K562 (cell line): ENCODE results near the gene ZSCAN32. TPM values are rescaled to one million over a fixed set of nuclear protein-coding genes. Genes with fewer than 3 reads are reported as not detected.

Experiments used
- BCOR ChIP-seq: fragments of 450-650 bp; IDR thresholded peaks from 2 replicates; pipeline ENCODE4 v1.6.1; 2016
- BMI1 ChIP-seq: fragments of 150-350 bp; IDR thresholded peaks from 2 replicates; pipeline ENCODE4 v1.6.1; 2014; ENCODE audit warnings: low read length
- CBX5 ChIP-seq: IDR thresholded peaks from 2 replicates; pipeline ENCODE4 v1.6.1; 2014; ENCODE audit warnings: low read depth, borderline replicate concordance
- CEBPG ChIP-seq, 3 experiments: fragments of 200-800 bp in 1 of 3; sonication (Bioruptor generic) in 1 of 3; sonication (generic) in 1 of 3; formaldehyde crosslinking in 1 of 3; IDR thresholded peaks in 2 of 3; conservative IDR thresholded peaks in 1 of 3; 2 replicates each; pipeline versions ENCODE4 v1.6.1 to v1.8.0; 2016 to 2022; ENCODE audit warnings: missing compliant biosample characterization in 2 of 3, missing genetic modification characterization in 2 of 3, mild to moderate bottlenecking in 1 of 3, missing genetic modification reagents in 1 of 3
- DPF2 ChIP-seq: fragments of 450-650 bp; IDR thresholded peaks from 2 replicates; pipeline ENCODE4 v1.6.1; 2016
- ETV5 ChIP-seq: sonication (generic); formaldehyde crosslinking; IDR thresholded peaks from 2 replicates; pipeline ENCODE4 v1.4.0; 2020; ENCODE audit warnings: low read depth, mild to moderate bottlenecking, missing genetic modification reagents
- EWSR1 ChIP-seq: fragments of 450-650 bp; IDR thresholded peaks from 2 replicates; pipeline ENCODE4 v1.6.1; 2018; ENCODE audit warnings: borderline replicate concordance, mild to moderate bottlenecking, low read depth, moderate library complexity; ENCODE audit not compliant: partially characterized antibody
- MEF2A ChIP-seq: IDR thresholded peaks from 2 replicates; pipeline ENCODE4 v1.6.1; 2011; ENCODE audit warnings: low read depth, mild to moderate bottlenecking, low read length, moderate library complexity; ENCODE audit not compliant: control insufficient read depth
- MYC ChIP-seq, 2 experiments: fragments of 250-450 bp in 1 of 2; sonication (Bioruptor Pico) in 1 of 2; IDR thresholded peaks; 2 replicates each; pipeline versions ENCODE4 v1.5.1 to v1.6.1; 2012 to 2021; ENCODE audit warnings: low read depth in 2 of 2, borderline replicate concordance in 1 of 2, improper control_type of control experiment in 1 of 2, low read length in 1 of 2, mild to moderate bottlenecking in 1 of 2, moderate library complexity in 1 of 2
- NONO ChIP-seq, 2 experiments: fragments of 200-400 bp in 1 of 2; fragments of 450-650 bp in 1 of 2; formaldehyde crosslinking in 1 of 2; IDR thresholded peaks; 2 replicates each; pipeline ENCODE4 v1.6.1; 2017; ENCODE audit warnings: low read depth in 2 of 2, mild to moderate bottlenecking in 2 of 2, moderate library complexity in 2 of 2, low read length in 1 of 2
- PML ChIP-seq: IDR thresholded peaks from 2 replicates; pipeline ENCODE4 v1.6.1; 2012; ENCODE audit warnings: low read length, inconsistent platforms
- PTRF ChIP-seq: fragments of 450-650 bp; IDR thresholded peaks from 2 replicates; pipeline ENCODE4 v1.6.1; 2016; ENCODE audit warnings: mild to moderate bottlenecking, missing genetic modification characterization, missing compliant biosample characterization
- RFX7 ChIP-seq: fragments of 250-450 bp; sonication (Bioruptor Pico); IDR thresholded peaks from 2 replicates; pipeline ENCODE4 v1.5.1; 2021; ENCODE audit warnings: mild to moderate bottlenecking
- SETDB1 ChIP-seq: IDR thresholded peaks from one replicate; pipeline ENCODE4 v1.6.1; 2012; ENCODE audit warnings: low read length, control low read depth, inconsistent platforms
- SOX6 ChIP-seq: fragments of 450-650 bp; IDR thresholded peaks from 2 replicates; pipeline ENCODE4 v1.6.1; 2014; ENCODE audit warnings: mild to moderate bottlenecking
- SP2 ChIP-seq: IDR thresholded peaks from 2 replicates; pipeline ENCODE4 v1.6.1; 2011; ENCODE audit warnings: mild to moderate bottlenecking, low read depth, low read length, moderate library complexity; ENCODE audit not compliant: poor library complexity, severe bottlenecking; ENCODE audit errors: extremely low read depth
- SREBF1 ChIP-seq: fragments of 150-350 bp; IDR thresholded peaks from 2 replicates; pipeline ENCODE4 v1.6.1; 2014; ENCODE audit warnings: antibody characterized with exemption, low read depth, low read length, borderline replicate concordance
- SRSF1 ChIP-seq: fragments of 200-400 bp; formaldehyde crosslinking; IDR thresholded peaks from 2 replicates; pipeline ENCODE4 v1.6.1; 2017; ENCODE audit warnings: mild to moderate bottlenecking, low read depth, low read length, moderate library complexity
- TAF9B ChIP-seq: fragments of 450-650 bp; IDR thresholded peaks from 2 replicates; pipeline ENCODE4 v1.6.1; 2018; ENCODE audit warnings: mild to moderate bottlenecking; ENCODE audit not compliant: partially characterized antibody
- ZBTB49 ChIP-seq: sonication (generic); formaldehyde crosslinking; IDR thresholded peaks from 2 replicates; pipeline ENCODE4 v1.8.0; 2022; ENCODE audit warnings: missing genetic modification reagents, mild to moderate bottlenecking, borderline replicate concordance
- ZNF408 ChIP-seq: fragments of 250-450 bp; sonication (Bioruptor Pico); IDR thresholded peaks from 2 replicates; pipeline ENCODE4 v1.4.0; 2020; ENCODE audit warnings: low read depth, mild to moderate bottlenecking, moderate library complexity
- ZNF41 ChIP-seq: fragments of 250-450 bp; sonication (Bioruptor Pico); conservative IDR thresholded peaks from 2 replicates; pipeline ENCODE4 v1.4.0; 2020; ENCODE audit warnings: mild to moderate bottlenecking
- ZNF507 ChIP-seq: conservative IDR thresholded peaks from 2 replicates; pipeline ENCODE4 v1.6.1; 2017; ENCODE audit warnings: missing genetic modification characterization, missing compliant biosample characterization
- ZNF76 ChIP-seq: fragments of 250-450 bp; sonication (Bioruptor Pico); IDR thresholded peaks from 2 replicates; pipeline ENCODE4 v1.4.0; 2020; ENCODE audit warnings: mild to moderate bottlenecking, moderate library complexity, borderline replicate concordance
- polyA plus RNA-seq, 8 experiments: library from polyadenylated mRNA; depleted of rRNA in 4 of 8; stranded (reverse) in 5 of 8; unstranded in 3 of 8; fragments of >200 nt; fragmentation: Nextera tagmentation in 2 of 8; fragmentation: Illumina TruSeq in 1 of 8; extraction: Ambion mirVana in 2 of 8; extraction: Trizol in 1 of 8; gene quantifications; 2 replicates each; pipeline versions ENCODE4 v1.2.1 to v1.2.3, GENCODE V29; 2011 to 2014; ENCODE audit warnings: inconsistent platforms in 1 of 8, missing spikeins in 1 of 8
- total RNA-seq, 7 experiments: library from RNA; depleted of rRNA in 6 of 7; stranded (reverse); fragments of >200 nt in 6 of 7; fragmentation: Illumina TruSeq in 2 of 7; extraction: Trizol in 2 of 7; gene quantifications; 2 replicates each; pipeline versions ENCODE4 v1.2.1 to v1.2.3, GENCODE V29; 2011 to 2021; ENCODE audit warnings: low replicate concordance in 1 of 7
- TF ChIP-seq, protein P1 (sequence below), 2 experiments: IDR thresholded peaks; 2 replicates each; pipeline ENCODE4 v1.6.1; 2012; ENCODE audit warnings: improper control_type of control experiment in 2 of 2, low read depth in 2 of 2, low read length in 2 of 2, borderline replicate concordance in 1 of 2

The ZSCAN32 gene
- total and polyA plus RNA-seq, 9 of the 15 experiments (the other 6 are each of a cell fraction or from before 2014, with no cell fraction given) = 16.0 to 29.4 (median 19.2) TPM

- TF ChIP-seq EWSR1 (no peak), RFX7 (CRISPR knock-in tag) (no peak), ETV5 (CRISPR knock-in tag) (peak; percentile 48; the same call in 1 of the 2 replicates), SP2 (no peak), CEBPG (CRISPR knock-in tag; IDR thresholded peaks at IDR 0.05) (no peak), CEBPG (tag; conservative IDR thresholded peaks at IDR 0.05 in 1 of 2, IDR thresholded peaks at IDR 0.05 in 1 of 2) (no peak), BMI1 (no peak), BCOR (peak; percentile 98), ZNF76 (no peak), ZNF41 (CRISPR knock-in tag) (no peak), PTRF (tag) (no peak), ZBTB49 (CRISPR knock-in tag) (no peak), CBX5 (no peak), SRSF1 (no peak), MEF2A (peak; percentile 98), NONO (IDR thresholded peaks at IDR 0.05; ENCODE audit: low read depth in 2 of 2, low read length in 1 of 2) (peak in 1 of 2 experiments; percentile 80; a peak in 1 of 4 replicates), SREBF1 (no peak), MYC (IDR thresholded peaks at IDR 0.05; ENCODE audit: low read depth, low read length) (peak; percentile 71), MYC (CRISPR knock-in tag; IDR thresholded peaks at IDR 0.05; ENCODE audit: borderline replicate concordance, low read depth) (no peak), SETDB1 (no peak), DPF2 (peak; percentile 90), SOX6 (peak; percentile 97), ZNF507 (tag) (no peak), ZNF408 (CRISPR knock-in tag) (no peak), TAF9B (peak; percentile 35), PML (peak; percentile 90)
- TF ChIP-seq, protein P1, sequence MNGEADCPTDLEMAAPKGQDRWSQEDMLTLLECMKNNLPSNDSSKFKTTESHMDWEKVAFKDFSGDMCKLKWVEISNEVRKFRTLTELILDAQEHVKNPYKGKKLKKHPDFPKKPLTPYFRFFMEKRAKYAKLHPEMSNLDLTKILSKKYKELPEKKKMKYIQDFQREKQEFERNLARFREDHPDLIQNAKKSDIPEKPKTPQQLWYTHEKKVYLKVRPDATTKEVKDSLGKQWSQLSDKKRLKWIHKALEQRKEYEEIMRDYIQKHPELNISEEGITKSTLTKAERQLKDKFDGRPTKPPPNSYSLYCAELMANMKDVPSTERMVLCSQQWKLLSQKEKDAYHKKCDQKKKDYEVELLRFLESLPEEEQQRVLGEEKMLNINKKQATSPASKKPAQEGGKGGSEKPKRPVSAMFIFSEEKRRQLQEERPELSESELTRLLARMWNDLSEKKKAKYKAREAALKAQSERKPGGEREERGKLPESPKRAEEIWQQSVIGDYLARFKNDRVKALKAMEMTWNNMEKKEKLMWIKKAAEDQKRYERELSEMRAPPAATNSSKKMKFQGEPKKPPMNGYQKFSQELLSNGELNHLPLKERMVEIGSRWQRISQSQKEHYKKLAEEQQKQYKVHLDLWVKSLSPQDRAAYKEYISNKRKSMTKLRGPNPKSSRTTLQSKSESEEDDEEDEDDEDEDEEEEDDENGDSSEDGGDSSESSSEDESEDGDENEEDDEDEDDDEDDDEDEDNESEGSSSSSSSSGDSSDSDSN (IDR thresholded peaks at IDR 0.05; ENCODE audit: borderline replicate concordance in 1 of 2, low read depth in 2 of 2, low read length in 2 of 2) = no peak
Observed at GRCh38 chr16:3348547-3349167, 52.1 kb downstream of the ZSCAN32 start (continued).
